ENCODE measurements around the gene IDUA.
"Not testable (repeated sequence)": the region's sequence is repeated elsewhere in the genome, so short reads cannot be mapped to it uniquely, and the experiment has no call there.

Gene IDUA

DNA sequence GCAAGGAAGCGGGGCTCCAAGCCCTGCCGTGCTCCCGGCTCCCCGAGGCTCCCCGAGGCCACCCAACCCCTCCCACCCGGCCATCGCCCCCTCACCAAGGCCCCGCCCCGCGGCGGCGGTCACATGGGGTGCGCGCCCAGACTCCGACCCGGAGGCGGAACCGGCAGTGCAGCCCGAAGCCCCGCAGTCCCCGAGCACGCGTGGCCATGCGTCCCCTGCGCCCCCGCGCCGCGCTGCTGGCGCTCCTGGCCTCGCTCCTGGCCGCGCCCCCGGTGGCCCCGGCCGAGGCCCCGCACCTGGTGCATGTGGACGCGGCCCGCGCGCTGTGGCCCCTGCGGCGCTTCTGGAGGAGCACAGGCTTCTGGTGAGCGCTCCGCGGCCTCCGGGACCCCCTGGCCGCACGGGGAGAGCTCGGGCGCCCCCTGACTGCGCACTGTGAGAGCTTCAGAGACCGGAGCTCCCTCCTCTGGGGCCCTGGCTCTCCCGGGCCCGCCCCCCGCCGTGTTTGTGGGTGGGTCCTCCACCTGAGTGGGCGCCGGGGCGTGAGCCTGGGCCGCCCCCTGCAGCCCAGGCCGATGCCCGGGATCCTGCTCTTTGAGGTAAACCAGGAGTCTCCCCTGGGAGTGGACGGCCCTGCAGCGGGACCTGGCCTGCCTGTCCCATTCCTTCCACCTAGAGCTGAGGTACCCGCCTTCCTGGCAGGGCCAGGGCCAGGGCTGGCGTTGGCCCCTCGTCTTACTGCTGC, at the start of gene IDUA:
IDUA (plus strand) TSS at position 166 of the 745 bp plus-strand sequence; CDS start at position 207, 41 bp downstream.
- peak; percentile 69 to 70 for DNase-seq (ENCODE audit: low read depth in 1 of 2, low spot score in 1 of 2)

DNA sequence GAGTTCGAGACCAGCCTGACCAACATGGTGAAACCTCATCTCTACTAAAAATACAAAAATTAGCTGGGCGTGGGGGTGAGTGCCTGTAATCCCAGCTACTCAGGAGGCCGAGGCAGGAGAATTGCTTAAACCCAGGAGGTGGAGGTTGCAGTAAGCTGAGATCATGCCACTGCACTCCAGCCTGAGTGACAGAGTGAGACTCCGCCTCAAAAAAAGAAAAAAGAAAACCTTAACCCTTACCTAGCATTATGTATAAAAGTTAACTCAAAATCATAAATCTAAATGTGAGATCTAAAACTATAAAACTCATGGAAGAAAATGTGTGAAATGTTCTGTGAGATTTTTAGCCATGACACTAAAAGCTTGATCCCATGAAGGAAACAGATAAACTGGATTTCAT, 47.3 kb upstream of the IDUA start:
- DNase-seq (ENCODE audit: low read depth in 1 of 2, low spot score in 1 of 2): not testable (repeated sequence)

DNA sequence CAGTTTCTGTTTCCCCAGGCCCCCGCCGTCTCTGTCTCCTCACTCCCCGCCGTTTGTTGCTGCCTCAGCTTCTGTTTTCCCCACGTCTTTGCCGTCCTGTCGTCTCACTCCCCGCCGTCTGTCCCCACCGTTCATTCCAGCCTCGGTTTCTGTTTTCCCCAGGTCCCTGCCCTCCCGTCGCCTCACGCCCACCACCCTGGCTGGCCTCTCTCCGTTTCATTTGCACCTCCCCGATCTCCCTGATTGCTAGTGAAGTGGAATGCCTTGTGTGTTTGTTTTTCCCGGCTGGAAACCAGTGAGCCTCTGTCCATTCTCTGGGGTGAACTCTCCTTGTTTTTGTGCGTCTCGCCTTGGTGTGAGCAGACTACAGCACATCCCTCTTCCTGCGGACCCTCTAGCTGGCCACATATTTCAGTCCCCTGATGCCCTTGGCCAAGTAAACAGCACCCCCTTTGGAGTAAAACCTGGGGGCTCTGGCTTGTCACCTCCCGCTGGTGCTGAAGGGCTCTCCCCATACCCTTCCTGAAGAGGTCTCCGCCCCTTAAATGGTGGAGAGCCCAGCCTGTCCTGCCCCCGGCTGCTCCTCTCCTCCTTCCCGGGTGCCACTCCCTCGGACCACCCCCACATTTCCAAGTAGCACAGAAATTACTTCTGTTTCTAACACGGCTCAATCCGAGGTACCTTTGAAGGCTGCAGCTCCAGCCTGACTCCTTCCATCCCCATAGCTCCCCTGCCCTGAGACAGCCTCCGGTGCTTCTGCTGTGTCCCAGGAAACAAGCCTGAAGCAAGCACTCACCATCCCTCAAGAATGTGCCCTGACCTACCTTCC, 41.4 kb upstream of the IDUA start:
- no peak for DNase-seq (ENCODE audit: low read depth in 1 of 2, low spot score in 1 of 2)

DNA sequence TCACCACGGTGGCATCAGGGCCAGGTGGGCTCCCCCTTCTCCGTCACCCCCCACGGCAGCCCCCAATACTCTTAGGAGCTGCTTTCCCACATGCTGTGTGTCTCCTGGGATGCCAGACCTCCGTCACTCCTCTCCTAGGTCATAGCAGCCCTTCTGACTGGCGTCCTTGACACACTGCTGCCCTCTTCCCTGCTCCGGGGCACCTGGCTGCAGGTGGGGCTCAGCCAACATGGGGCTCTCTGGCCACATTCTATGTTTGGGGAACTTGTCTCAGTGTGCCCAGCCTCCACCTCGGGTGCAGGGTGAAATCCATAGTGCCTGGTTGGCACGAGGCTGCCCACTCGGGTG, 40.8 kb upstream of the IDUA start:
- DNase-seq (ENCODE audit: low read depth in 1 of 2, low spot score in 1 of 2): no peak

DNA sequence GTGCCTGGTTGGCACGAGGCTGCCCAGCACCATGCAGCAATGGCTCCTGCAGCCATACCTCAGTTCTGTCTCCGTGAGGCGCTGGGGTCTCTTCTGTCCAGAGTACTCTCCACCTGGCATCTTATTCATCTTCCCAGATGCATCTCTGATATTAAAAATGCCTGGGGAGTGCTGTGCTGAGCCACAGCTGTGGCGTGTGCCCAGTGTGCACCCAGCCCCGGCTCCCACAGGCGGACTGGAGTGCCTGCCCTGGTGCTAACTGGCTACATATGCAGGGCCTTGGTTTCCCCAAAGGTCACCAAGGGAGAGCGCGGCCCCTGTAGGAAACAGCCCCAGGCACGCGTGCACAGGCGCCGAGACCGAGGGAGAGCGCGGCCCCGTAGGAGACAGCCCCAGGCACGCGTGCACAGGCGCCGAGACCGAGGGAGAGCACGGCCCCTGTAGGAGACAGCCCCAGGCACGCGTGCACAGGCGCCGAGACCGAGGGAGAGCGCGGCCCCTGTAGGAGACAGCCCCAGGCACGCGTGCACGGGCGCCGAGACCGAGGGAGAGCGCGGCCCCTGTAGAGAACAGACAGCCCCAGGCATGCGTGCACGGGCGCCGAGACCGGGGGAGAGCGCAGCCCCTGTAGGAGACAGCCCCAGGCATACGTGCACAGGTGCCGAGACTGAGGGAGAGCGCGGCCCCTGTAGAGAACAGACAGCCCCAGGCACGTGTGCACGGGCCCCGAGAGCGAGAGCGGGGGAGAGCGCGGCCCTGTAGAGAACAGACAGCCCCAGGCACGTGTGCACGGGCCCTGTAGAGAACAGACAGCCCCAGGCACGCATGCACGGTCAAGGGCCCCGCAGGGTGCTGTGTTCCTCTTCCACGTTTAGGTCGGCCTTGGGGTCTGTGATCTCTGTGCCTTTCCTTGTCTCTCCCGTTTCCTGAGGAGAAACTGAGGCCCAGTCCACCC, 40.0 kb upstream of the IDUA start:
- no peak for DNase-seq (ENCODE audit: low read depth in 1 of 2, low spot score in 1 of 2)

DNA sequence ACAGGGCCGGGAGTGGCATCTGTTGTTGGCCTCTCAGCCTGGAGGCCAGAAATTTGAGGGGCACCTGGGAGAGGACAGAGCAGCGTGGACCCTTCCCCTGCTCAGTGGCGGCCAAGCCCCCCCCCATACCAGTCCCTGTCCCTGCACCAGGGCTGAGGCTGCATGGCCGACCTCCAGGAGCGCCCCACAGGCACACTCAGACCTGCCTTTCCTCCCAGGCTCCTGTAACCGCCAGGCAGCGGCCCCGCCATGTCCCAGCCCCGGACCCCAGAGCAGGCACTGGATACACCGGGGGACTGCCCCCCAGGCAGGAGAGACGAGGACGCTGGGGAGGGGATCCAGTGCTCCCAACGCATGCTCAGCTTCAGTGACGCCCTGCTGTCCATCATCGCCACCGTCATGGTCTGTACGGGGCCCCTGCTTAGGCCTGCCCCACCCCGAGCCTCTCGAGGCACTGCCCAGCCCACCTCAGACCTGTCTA, 39.3 kb upstream of the IDUA start:
- no peak for DNase-seq (ENCODE audit: low read depth in 1 of 2, low spot score in 1 of 2)

DNA sequence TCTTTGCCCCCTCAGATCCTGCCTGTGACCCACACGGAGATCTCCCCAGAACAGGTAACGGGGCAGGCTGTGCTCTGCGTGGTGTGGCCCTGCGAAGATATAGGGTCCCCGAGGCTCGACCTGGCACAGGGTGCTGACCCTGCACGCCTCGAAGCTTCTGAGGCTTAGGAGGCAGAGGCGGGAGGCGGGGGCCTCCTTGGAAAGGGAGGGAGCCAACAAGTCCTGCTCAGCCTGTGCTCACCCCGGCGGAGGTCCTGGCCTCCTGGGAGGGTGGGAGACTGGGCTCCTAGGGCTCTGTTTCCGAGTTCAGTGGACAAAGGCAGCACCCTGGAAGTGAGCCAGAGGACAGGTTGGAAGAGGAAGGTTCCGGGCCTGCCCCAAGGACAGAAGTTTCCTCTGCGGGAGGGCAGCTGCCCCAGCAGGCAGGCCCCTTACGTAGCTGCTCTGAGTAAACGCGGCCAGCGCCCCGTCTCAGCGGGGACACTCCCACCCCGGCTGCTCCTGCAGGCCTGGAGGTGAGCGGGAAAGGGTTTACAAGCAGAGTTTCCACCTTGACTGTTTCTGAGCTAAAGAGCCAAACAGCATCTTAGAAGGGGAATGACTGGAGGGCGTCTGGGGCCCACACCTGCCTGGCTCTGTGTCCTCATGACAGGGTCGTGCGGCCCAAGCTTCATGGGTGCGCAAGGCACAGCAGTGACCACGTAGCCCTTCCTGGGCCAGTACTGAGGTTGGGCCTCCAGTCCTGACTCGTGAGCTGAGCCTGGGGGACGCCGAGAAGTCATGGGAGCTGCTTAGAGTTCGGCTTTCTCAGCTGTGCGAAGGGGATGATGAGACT, 38.5 kb upstream of the IDUA start:
- no peak for DNase-seq (ENCODE audit: low read depth in 1 of 2, low spot score in 1 of 2)

DNA sequence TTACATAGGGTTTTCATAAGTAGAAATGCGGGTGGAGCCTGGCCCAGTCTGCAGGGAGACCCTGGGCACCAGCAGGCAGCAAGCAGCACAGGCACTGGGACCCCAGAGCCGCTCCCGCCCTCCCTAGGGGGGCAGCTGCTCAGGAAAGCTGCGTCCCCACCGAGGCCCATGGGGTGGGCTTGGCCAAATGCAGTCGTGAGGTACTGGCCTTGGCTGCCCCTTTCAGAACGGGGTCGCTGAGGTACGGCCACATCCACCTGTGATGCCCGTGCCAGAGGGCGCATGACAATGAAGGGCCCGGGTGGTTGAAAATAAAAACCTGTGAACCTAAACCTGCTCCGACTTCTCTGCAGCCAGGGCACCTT, 37.9 kb upstream of the IDUA start:
- no peak for DNase-seq (ENCODE audit: low read depth in 1 of 2, low spot score in 1 of 2)

DNA sequence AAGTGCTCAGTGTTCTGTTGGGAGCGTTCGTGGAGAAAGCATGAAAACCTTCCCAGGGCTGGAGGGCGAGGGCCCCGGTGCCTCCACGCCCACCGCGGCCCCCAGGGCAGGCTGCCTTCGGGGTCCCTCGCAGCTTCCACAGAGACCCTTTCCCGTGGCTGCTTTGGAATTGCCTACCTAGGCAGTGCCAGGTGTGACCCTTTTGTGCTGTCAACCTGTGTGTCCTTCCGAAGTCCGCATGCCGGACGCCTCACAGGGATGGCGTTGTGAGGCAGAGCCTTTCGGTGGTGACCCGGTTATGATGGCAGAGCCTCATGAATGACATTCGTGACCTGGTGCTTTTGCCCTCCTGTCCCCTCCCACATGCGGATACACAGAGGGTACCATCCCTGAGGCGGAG, 37.2 kb upstream of the IDUA start:
- DNase-seq (ENCODE audit: low read depth in 1 of 2, low spot score in 1 of 2): no peak

DNA sequence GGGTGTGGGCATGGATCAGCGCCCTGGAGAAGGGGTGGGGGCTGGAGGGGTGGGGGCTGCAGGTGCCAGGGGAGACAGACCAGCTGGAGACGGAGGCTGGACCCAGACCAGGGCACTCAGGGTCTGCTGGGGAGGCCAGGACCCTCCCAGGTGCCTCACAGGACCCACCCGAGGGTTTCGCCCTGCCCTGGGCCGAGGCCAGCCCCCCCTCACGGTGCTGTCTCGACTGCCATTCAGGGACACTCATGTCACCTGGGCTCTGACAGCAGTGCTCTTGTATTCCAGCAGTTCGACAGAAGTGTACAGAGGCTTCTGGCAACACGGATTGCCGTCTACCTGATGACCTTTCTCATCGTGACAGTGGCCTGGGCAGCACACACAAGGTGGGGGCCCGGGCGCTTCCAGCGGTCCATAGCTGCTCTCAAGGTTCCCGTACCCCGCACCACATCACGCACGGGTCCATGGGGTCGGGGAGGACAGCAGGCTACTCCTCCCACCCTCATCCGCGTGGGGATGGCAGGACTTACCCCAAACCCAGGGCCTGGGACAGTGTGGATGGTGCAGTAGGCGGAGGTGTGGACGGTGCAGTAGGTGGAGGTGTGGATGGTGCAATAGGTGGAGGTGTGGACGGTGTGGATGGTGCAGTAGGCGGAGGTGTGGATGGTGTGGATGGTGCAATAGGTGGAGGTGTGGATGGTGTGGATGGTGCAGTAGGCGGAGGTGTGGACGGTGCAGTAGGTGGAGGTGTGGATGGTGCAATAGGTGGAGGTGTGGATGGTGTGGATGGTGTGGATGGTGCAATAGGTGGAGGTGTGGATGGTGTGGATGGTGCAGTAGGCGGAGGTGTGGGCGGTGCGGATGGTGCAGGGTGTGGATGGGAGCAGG, 36.5 kb upstream of the IDUA start:
- DNase-seq (ENCODE audit: low read depth in 1 of 2, low spot score in 1 of 2): no peak

DNA sequence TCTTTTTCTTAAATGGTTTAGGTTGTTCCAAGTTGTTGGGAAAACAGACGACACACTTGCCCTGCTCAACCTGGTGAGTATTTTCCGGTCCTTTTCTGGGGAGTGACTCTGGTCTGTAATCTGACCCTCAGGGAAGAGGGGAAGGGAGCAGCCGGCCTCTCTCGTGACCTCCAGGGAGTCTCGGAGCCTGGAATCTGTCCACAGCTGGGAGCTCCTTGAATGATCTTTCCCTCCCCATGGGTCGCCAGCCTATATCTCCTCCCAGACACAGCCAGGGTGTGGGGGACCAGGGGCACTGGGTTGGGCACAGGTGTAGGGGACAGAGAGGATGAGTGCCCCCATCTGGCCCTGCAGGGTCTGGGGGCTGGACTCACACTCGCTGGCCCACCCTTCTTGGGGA, 35.7 kb upstream of the IDUA start:
- DNase-seq (ENCODE audit: low read depth in 1 of 2, low spot score in 1 of 2): no peak

DNA sequence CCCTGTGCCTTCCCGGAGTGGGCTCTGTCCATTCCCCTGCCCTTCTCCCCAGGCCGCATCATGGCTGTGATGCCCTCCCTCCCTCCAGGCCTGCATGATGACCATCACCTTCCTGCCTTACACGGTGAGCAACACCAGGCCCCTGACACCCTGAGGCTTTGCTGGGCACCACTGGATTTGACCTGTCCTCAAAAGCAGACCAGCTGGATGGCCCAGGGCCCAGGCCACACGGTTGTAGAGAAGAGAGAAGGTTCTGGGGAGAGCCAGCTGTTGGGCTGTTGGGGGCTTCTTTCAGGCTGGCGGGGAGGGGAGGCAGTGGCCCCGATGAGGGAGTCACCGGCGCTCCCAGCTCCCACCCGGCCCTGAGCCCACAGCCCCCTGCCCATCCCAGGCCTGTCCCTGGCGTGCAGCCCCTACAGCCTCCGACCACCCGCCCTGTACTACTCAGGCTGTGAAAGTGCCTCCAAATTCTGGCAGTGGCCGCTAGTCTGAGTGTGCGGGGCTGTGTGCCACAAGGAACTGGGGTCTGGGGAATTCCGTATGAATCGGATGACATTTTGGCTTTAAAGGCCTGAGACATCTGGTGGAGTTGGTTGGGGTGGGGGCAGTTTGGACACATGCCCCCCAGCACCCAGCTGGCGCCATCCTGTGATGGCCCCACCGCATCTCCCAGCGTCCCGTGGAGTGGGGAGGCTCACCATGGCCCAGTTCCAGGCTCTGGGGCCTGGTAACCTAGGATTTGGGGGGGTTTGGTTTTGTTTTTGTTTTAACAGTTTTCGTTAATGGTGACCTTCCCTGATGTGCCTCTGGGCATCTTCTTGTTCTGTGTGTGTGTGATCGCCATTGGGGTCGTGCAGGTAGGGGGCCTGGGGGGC, 35.0 kb upstream of the IDUA start:
- DNase-seq (ENCODE audit: low read depth in 1 of 2, low spot score in 1 of 2): no peak

DNA sequence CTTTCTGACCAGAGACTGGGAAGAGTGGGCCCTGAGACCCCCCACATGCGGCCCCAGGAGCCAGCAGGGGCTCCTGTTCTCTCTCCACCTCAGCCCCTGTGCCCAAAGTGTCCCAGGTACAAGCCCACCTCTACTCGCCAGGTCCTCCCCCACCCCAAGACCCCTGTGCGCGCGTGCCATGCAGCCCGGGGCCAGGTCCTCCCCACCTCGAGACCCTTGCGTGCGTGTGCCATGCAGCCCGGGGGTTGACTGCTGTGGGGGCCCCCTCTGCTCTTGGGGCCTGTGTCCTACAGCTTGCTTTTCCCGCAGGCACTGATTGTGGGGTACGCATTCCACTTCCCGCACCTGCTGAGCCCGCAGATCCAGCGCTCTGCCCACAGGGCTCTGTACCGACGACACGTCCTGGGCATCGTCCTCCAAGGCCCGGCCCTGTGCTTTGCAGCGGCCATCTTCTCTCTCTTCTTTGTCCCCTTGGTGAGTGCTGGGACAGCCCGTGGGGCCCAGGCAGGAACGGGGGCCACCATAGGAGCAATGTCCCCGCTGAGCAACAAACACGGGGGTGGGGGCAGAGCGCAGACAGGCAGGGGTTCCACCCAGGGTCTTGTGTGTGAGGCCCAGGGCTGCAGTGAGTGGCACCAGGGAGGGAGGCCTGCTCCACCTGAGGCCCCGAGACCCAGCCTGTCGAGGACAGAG, 33.8 kb upstream of the IDUA start:
- DNase-seq (ENCODE audit: low read depth in 1 of 2, low spot score in 1 of 2): no peak

DNA sequence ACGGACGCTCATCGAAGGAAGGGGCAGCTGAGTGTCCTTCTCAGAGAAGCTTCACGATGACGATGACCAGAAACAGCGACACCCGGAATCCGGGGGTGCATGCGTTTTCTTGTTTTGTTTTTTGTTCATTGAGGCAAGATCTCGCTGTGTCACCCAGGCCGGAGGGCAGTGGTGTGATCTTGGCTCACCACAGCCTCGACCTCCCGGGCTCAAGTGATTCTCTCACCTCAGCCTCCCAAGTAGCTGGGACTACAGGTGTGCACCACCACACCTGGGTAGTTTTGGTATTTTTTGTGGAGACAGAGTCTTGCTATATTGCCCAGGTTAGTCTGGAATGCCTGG, 33.3 kb upstream of the IDUA start:
- no peak for DNase-seq (ENCODE audit: low read depth in 1 of 2, low spot score in 1 of 2)

DNA sequence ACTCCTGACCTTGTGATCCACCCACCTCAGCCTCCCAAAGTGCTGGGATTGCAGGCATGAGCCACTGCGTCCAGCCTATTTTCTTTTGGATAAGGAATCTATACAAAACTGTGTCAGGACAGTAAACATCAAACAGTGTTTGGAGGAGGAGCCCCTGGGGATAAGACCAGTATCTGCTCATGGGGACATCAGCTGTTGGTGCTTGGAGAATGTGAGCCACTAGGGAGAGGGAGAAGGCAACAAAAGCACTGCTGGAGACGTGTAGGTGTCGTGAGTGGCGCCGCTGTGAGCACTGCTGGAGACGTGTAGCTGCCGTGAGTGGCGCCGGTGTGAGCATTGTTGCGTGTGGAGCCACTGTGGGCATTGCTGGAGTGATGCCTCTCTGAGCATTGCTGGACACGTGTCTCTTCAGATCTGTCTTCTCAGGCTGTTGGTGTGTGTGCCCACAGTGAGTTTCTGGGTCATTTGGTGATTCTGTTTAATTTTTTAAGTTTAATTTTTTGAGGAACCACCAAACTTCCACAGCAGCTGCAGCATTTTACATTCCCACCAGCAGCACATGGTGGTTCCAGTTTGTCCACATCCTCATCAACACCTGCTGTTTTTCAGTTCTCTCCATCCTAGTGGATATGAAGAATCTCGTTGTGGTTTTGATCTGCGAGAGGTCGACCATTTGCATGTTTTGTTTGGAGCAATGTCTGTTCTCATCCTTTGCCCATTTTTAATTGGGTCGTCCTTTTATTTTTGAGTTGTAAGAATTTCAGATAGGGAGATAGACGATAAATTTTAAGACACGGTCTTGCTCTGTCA, 32.4 kb upstream of the IDUA start:
- no peak for DNase-seq (ENCODE audit: low read depth in 1 of 2, low spot score in 1 of 2)

DNA sequence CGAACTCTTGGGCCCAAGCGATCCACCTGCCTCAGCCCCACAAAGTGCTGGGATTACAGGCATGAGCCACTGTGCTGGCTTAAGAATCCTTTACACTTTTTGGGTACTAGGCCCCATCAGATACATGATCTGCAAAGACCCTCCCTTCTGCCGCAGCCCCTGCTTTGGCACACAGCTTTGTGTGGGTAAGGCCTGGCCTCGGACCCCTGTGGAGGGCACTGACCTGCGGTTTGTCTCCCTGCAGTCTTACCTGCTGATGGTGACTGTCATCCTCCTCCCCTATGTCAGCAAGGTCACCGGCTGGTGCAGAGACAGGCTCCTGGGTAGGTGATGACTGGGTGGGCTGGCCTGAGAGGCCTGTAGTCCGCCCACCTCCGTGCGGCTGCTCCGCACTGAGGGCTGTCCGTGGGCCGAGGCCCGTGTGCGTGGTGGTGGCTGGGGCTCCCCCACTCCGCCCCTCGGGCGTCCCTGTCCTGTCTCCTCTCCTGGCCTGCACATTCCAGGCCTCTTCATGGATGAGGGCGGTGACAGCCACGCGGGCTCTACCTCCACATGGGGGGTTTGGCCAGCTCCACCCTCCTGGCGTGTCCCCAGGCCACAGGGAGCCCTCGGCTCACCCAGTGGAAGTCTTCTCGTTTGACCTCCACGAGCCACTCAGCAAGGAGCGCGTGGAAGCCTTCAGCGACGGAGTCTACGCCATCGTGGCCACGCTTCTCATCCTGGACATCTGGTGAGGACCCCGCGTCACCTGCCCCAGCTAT, 31.5 kb upstream of the IDUA start:
- no peak for DNase-seq (ENCODE audit: low read depth in 1 of 2, low spot score in 1 of 2)

Data from activated CD4-positive, alpha-beta T cell treated with anti-CD3 and anti-CD28 coated beads, Interleukin-2, amount 50 U/mL, for 24 hours (primary cell).